Measurements from ENCODE around the gene RPS27L.

RPS27L gene

DNA sequence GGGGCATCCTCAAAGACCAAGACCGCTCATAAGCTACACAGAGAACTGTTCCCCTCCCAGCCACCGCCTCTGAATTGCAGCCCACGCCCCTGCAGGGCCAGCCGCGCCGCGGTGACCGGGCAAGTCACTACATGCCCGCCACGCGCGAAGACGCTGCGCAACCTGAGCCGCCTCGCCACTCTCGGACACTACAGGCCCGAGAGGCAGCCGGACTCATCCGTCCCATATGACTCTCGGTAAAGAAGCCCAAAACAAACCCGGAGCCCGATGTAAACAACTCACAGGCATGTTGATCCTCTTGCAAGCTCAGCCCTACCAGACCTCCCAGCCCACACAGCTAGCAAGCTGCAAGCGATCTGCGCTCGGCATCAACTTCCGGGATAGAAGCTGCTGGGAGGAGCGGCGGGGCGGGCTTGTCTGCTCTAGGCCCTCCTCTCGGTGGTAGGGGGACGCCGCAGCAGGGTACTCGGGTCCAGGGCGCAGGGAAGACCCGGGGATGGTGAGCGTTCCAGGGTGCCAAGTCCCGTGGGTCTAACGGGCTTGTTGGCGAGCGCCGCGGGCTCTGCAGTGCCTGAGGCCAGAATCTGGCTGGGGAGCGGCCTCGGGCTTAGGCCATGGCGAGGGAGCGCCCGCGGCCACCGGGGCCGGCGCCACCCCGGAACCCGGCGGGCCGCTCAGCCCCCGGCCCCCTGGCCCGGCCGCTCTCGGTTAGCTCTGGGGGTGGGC lies at the start of gene RPS27L:
Gene RPS27L, minus strand, starts transcription at position 360 of the 726 bp plus-strand sequence. Its CDS starts 72 bp downstream, at position 288.
- DNase-seq (ENCODE audit: low read depth, low spot score): peak; percentile 84

DNA sequence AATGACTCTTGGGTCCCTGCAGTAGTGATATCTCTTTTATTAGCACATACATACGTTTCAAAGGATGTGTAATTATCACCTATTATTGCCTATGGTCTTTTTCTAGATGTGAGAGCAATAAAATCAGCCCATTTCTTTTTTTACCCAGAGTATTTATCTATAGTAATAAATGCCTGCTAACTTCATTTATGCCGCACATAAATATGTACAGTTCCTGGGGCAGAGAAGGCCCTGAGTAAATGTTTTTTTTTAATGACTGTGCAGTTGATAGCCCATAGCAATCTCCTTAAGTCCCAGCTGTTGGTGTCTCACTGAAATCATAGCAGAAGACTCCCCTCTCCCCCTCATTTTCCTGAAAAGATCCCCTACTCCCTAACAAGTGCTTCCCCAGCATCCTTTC lies 48.8 kb upstream of the RPS27L start:
- no peak for DNase-seq (ENCODE audit: low read depth, low spot score)

DNA sequence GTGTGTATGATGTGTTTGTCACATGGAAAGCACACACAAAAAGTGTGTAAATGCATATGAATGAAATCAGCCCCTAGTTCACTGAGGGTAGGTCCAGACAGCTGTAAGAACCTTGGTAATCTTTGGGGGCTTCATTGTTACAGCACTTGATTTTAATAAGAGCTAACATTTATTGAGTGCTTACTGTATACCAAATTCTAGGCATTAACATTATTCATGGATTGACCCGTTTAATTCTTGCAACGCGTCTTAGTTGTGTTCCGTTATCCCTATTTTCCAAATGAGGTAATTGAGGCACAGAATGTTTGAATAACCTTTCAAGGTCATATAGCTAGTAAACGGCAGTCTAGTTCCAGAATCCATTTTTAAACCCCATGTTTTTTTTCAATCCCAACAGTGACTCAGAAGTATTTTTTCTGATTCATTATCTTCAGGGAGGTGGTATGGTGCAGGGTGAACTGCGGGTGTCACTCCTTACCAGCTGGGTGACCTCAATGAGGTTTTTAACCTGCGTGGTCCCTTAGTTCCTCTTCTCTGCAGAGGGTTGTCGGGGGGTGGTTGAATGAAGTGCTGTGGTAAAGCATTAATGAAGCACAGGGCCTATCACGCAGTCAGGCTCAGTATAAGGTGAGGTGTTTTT lies 46.3 kb upstream of the RPS27L start:
- DNase-seq (ENCODE audit: low read depth, low spot score): no peak

DNA sequence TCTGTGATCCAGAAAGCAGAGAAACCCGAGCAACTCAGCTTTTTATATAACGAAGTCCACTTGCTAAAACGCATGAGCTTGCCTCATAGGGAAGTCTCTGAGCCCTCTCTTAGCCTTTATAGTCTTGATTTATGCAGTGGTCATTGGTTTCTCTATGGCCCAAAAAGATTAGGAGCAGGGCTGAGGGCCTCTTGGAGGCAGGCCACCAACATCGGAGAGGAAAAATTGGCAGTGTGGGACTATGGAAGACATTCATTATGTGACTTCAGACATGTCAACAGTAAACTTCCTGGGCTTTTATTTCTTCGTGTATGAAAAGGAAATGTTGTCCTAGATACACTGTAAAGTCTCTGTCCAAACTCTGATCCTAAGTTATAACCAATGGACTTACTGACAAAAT lies 45.6 kb upstream of the RPS27L start:
- no peak for DNase-seq (ENCODE audit: low read depth, low spot score)

DNA sequence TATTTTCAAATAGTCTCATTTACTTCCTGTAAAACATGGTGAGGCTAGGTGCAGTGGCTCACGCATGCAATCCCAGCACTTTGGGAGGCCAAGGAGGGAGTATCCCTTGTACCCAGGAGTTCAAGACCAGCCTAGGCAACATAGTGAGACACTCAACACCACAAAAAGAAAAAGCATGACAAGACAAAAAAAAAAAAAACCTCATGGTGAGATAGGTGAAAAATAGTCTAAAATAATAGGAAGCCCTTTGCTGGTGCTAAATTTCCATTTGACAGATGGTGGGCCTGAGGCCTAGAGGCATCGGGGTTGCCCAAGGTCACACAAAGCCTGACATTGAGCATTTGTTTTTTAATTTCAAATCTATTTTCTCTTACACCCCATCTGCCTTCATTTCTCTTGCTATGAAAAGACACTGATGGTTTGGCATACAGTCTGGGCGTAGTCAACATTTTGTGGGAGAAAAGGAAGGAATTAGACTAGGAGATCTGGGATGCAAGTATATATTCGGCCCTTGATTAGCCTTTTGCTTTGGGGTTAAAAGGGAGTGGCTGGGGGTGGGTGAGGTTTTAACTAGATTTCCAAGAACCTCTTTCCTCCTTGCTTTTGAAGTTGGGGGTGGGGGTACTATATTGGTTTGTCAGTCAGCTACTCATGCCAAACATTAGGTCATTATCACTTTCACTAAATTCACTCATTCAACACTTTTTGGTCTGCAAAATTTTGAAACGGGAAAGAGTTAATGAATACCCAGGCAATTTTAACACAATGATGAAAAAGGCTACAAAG lies 43.4 kb upstream of the RPS27L start:
- DNase-seq (ENCODE audit: low read depth, low spot score): no peak

DNA sequence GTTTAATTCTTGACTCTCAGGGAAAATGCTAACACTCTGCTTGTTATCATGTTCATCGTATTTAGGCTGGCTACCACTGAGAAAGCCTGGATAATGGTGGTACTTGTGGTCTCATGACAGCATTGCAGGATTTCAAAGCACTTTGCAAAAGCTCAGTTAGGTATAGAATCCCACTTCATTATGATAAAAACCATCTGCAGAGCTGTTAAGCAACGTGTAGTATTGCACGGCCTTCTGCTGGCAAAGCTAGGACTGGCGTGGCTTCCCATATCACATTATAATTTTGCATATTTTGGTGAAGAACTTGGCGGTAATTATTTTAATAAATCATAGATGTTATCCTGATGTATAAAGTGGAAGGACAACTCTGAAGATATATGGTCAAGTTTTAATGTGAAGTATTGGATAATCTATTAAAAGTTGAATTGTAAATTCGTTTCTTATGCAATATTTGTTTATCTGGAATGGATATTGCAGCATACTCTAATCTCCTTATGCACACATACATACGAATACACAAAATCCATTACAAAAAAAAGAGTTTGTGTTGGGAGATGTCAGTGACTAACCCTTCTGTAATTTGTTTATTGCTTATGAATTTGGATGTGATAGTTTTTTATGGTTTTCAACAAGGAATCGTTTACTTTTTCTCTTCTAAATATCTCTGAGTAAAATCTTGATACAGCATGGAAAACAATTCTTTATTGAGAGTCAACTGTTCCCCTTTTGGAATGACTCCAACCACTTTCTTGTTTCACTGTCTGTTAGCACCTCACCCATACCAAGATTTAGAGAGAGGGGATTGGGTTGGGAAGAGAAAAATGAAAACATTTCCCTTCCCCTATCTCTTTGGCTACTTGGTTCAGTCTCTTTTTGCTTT lies 41.3 kb upstream of the RPS27L start:
- no peak for DNase-seq (ENCODE audit: low read depth, low spot score)

DNA sequence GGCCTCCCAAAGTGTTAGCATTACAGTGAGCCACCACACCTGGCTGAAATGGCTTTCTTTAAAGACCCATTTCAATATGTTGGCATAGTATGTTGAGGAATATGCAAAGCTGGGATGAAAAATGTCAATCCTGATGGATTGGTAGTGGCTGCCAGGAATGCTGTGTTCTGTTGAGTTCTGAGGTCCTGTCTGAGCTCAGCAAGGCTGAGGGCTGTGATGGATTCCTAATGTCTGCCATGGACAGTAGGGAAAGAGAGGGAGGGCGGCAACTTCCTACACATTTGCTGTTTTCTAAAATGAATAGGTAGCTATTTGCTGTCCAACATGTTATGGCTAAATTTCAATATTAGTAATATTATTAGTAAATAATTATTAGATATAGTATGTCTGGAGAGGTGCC lies 40.3 kb upstream of the RPS27L start:
- DNase-seq (ENCODE audit: low read depth, low spot score): no peak

DNA sequence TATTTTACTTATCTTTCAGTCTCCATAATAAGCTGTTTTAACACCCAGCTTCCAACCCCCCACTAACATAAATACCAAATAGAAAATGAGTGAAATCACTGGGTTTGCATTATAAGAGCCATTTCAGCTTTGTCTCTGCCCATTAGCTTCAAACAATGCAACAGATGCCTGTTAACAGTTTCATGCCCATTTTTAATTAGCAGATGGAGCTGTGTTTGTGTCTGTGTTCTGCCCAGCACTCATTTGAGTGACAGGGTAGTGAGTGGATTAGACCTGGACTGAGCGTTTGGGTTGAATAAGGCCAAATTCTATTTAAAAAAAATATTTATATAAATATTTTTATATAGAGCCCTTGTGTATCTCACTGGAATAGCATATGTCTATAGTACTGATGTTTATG lies 39.6 kb upstream of the RPS27L start:
- DNase-seq (ENCODE audit: low read depth, low spot score): no peak

DNA sequence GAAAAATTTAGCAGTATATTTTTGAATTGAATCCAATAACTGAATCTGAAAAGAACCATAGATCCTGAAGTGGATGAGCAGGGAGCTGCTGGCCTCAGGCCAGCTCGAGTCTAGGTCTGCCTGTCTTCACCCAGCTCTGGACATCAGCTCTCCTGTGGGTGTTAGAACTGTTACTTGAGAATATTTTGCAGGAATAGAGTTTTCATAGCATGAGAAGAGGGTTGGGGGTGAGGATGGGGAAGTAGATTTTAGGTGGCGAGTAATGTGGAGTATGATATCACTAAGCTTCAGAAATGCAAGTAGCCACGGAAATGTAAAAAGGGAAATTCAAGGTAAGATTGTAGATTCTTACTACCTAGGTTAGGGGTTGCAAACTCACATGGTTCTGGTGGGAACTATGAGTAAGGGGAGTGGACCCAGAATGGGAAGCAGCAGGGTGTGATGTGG lies 38.3 kb upstream of the RPS27L start:
- no peak for DNase-seq (ENCODE audit: low read depth, low spot score)

DNA sequence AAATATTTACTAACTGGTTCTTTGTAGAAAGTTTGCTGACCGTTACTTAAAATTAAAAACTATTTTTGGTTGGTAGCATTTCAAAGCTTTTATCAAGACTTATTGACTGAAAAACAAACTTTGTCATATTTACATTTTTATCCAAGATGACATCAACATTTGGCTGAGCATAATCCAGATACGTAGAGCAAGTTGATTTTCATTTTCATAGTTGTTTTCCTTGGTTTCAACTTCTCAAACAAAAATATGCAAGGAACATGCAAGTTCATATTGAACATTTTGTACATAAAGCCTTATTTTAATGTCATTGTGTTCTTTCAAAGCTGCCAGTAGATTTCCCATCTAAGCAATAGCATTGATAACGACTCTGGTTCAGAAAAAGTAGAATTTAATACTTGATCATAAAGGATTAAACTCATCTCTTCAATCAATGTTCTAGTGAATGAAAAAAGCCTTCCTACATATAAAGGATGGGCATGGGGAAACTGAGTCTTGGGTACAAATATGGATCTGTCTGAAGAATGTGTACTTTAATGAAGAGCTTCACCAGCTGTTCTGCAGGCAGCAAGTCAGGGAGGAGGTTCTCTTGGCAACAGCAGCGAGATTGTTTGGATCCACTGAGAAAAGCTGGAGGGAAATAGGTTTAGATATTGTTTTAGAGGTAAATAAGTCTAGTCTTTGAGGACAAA lies 37.7 kb upstream of the RPS27L start:
- no peak for DNase-seq (ENCODE audit: low read depth, low spot score)

DNA sequence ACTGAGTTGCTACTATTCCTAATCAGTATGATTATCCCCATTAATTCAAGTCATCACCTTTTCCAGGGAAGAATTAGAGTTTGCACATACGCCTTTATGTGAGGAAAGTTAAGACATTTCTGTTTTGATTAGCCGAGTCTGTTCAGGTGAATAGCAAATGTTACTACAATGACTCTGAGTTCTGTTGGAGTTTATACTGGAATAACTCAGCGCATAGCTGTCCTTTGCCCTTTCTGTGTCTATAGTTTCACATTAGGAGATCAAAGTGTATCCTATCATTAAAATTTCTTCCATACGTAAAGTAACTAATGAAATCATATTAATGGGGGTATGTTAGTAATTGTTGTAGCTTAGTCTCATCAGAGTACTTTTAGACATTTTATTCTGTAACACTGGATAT lies 37.0 kb upstream of the RPS27L start:
- DNase-seq (ENCODE audit: low read depth, low spot score): no peak

DNA sequence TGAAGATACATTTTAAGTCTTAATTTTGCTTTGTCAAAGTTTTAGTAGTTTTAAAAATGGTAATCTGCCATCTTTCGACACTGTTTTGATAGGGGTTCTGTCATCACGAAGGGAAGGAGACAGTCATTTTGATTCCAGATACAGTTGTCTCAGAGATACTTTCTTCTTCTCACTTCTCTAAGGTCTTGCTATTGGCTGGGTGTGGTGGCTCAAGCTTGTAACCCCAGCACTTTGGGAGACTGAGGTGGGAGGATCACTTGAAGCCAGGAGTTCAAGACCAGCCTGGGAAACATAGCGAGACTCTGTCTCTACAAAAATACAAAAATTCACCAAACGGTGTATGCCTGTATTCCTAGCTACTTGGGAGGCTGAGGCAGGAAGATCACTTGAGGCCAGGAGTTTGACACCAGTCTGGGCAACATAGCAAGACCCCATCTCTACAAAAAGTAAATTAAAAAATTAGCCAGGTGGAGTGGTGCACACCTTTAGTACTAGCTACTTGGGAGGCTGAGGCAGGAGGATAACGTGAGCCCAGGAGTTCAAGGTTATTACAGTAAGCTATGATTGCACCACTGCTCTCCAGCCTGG lies 35.4 kb upstream of the RPS27L start:
- no peak for DNase-seq (ENCODE audit: low read depth, low spot score)

DNA sequence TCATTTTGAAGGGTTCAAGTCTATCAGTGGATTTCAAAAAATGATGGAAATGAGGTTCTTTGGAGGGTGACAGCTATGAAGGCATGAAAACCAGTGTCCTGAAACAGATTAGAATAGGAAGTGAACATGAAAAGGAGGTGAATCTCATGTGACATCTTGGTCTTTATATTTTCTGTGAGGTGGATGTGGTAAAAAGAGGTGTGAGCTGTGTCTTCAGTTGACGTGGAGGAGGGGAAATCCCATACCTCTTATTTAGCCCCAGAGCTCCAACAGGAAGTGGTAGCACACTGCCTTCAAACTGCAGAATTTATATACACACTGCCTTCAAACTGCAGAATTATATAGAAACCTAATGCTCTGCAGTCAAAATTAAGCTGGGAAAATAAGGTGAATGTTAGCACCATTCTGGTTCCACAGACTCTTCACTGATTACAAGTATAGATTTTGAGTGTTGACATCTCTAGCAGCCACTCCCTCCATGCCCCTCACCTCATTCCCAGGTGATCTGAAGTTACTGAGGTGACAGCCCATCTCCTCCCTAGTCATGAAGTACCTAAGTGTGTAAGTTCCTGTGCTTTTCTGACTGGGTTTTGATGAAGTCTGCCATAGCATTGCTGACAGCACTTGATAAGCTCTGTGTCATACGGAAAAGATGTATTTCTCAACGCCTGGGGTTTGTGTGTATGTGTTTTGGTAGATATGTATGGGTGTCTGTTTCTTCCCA lies 34.8 kb upstream of the RPS27L start:
- DNase-seq (ENCODE audit: low read depth, low spot score): no peak

DNA sequence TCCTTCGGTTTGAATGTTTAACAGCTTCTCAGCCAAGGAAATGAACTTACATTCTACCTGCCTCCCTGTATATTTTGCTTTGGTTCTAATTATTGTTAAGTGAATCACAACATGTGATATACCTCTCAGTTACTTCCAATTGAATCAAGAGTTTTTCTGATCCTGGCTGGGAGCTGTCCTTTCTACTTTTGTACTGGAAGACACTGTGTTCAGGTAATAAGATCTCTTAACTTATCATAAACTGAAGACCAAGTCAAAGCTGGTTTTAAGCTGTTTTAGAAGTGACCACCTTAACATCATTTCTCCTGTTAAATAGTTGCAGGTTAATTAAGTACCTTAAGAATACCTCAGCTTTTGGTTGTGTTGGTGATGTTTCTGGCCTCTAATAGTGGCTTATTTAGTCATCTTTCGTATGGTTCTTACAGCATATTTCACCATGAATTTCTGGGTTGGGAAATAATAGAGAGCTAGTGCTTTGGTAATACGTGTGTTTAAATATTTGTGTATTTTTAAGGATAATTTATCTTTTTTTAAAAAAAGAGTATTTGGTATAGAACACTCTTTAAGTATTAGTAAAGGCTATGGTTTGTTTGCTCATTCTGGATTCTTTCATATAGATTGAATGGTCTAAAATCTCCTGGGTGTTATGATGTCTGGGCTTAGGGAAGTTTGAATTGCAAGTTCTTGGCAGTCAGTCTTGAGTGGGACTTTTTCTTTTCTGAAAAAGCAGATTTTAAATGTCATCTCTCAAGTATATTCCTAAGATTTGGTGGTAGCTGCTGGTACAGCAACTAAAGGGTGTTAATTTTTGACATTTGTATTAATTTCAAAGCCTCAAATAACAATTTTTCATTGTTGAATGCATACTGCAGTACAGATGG lies 33.7 kb upstream of the RPS27L start:
- no peak for DNase-seq (ENCODE audit: low read depth, low spot score)

DNA sequence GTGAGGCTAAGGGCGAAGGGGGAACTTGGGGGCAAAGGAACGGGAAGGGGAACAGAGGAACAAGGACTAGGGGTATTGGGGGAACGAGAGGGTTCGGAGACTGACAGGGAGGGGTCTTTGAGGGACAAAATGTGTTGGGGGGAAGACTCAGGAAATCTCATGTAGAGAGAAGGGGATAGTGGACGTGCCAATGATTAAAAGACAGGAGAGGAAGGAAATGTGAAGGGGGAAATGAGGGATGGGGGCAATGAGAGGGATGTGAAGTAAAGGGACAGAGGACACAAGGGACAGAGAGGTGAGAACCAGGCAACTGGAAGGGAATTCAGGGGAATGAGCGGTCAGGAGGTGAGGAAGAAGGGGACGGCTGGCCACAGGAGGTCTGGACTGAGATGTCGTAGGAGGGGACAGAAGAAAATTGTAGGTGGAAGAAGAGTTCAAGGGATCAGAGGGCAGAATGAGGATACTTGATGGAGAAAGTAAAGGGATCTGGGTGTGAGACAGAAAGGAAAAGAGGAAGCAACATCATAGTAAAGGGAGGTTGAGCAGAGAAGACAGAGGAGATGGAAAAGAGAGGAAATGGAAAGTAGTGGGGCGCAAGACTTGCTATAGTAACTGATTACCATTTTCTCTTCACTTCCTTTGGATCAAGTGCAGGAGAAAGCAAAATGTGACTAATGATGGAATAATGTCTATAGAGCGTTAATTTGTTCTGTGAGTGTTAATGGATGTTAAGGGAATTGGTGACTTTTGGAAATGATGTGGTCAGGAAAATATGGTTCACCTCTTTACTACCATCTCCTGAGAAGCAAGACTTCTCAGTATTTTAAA lies 32.9 kb upstream of the RPS27L start:
- DNase-seq (ENCODE audit: low read depth, low spot score): no peak

DNA sequence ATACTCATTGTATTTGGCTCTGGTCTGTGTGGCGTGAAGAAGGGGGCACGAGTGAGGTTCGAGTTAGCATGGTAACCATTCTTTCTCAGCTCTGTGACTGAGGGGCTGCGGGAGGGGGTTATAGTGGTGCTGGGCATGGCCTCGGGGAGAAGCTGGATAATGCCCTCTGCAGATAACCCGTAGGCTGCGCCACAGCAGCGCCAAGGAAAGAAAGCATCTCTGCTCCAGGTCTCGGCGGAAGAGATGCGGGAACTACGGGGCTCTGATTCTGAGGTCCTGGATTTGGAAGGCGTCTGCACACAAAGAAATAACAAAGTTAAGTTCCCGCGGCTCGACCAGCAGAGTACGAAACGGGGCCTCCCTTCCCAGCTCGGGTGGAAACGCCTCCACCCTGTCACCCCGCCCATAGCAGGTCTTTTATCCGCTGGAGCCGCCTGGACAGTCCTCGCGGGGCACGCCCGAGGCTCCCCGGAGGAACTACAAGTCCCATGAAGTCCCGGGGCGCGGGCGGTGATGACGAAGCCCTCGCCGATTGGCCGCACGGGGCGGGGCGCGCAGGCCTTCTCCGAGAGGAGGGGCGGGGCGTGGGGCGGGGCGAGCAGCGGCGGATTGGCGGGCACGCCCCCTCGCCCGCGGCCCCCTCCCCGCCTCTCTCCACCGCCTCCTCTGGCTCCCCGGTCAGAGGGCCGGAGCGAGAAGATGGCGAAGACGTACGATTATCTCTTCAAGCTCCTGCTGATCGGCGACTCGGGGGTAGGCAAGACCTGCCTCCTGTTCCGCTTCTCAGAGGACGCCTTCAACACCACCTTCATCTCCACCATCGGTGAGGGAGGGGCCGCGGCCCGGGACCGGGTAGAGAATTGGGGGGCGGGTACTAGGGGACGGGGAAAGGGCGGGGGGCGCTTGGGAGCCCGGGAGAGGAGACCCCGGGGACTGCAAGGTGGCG lies 31.9 kb upstream of the RPS27L start, which contains the start of gene RAB8B:
Gene RAB8B, plus strand, starts transcription at position 681 of the 946 bp plus-strand sequence. Its CDS starts 19 bp downstream, at position 700.
- peak; percentile 91 for DNase-seq (ENCODE audit: low read depth, low spot score)
